ENCODE results near the gene SH2D2A.

SH2D2A gene

GRCh38 chr1:156845953-156846545, 29.4 kb upstream of the SH2D2A start:
- H3K9me3 ChIP-seq (ENCODE audit: control insufficient read depth, low read length), result no peaks in the 10 kb centered on the region
- no peaks in the 10 kb centered on the region for H3K36me3 ChIP-seq (ENCODE audit: control insufficient read depth, insufficient read depth, low read length)
- H3K9ac ChIP-seq (ENCODE audit: low read length), result no peak overlapping the region
- peaks cover 82% of the 10 kb centered on the region for H3K27me3 ChIP-seq (ENCODE audit: control insufficient read depth, insufficient read depth, low read length)
- H3K4me3 ChIP-seq (ENCODE audit: low read length), result no peak overlapping the region
- H3K4me1 ChIP-seq (ENCODE audit: control insufficient read depth, insufficient read depth, low read length), result peaks cover 7% of the 10 kb centered on the region

- H3K4me1 ChIP-seq (ENCODE audit: control insufficient read depth, insufficient read depth, low read length), result peaks cover 7% of the 10 kb centered on the region
- peaks cover 85% of the 10 kb centered on the region for H3K27me3 ChIP-seq (ENCODE audit: control insufficient read depth, insufficient read depth, low read length)
- H3K4me3 ChIP-seq (ENCODE audit: low read length), result no peak overlapping the region
- no peaks in the 10 kb centered on the region for H3K36me3 ChIP-seq (ENCODE audit: control insufficient read depth, insufficient read depth, low read length)
- H3K9ac ChIP-seq (ENCODE audit: low read length), result no peak overlapping the region
- H3K9me3 ChIP-seq (ENCODE audit: control insufficient read depth, low read length), result no peaks in the 10 kb centered on the region
Observed at GRCh38 chr1:156845055-156845952, 28.7 kb upstream of the SH2D2A start.

- peaks cover 89% of the 10 kb centered on the region for H3K27me3 ChIP-seq (ENCODE audit: control insufficient read depth, insufficient read depth, low read length)
- peaks cover 7% of the 10 kb centered on the region for H3K4me1 ChIP-seq (ENCODE audit: control insufficient read depth, insufficient read depth, low read length)
- H3K4me3 ChIP-seq (ENCODE audit: low read length), result no peak overlapping the region
- no peaks in the 10 kb centered on the region for H3K36me3 ChIP-seq (ENCODE audit: control insufficient read depth, insufficient read depth, low read length)
- H3K9me3 ChIP-seq (ENCODE audit: control insufficient read depth, low read length), result no peaks in the 10 kb centered on the region
- H3K9ac ChIP-seq (ENCODE audit: low read length), result no peak overlapping the region
Observed at GRCh38 chr1:156844638-156845037, 28.0 kb upstream of the SH2D2A start.

- peaks cover 89% of the 10 kb centered on the region for H3K27me3 ChIP-seq (ENCODE audit: control insufficient read depth, insufficient read depth, low read length)
- no peaks in the 10 kb centered on the region for H3K36me3 ChIP-seq (ENCODE audit: control insufficient read depth, insufficient read depth, low read length)
- H3K4me3 ChIP-seq (ENCODE audit: low read length), result no peak overlapping the region
- peaks cover 7% of the 10 kb centered on the region for H3K4me1 ChIP-seq (ENCODE audit: control insufficient read depth, insufficient read depth, low read length)
- H3K9ac ChIP-seq (ENCODE audit: low read length), result no peak overlapping the region
- no peaks in the 10 kb centered on the region for H3K9me3 ChIP-seq (ENCODE audit: control insufficient read depth, low read length)
Observed at GRCh38 chr1:156844102-156844501, 27.5 kb upstream of the SH2D2A start.

GRCh38 chr1:156842618-156843300, 26.1 kb upstream of the SH2D2A start:
- Histone ChIP-seq H3K36me3 (ENCODE audit: control insufficient read depth, insufficient read depth, low read length) (no peaks in the 10 kb centered on the region), H3K27me3 (ENCODE audit: control insufficient read depth, insufficient read depth, low read length) (peaks cover 89% of the 10 kb centered on the region), H3K4me1 (ENCODE audit: control insufficient read depth, insufficient read depth, low read length) (peaks cover 7% of the 10 kb centered on the region), H3K9me3 (ENCODE audit: control insufficient read depth, low read length) (no peaks in the 10 kb centered on the region), H3K9ac (ENCODE audit: low read length) (no peak overlapping the region), H3K4me3 (ENCODE audit: low read length) (no peak overlapping the region)

GRCh38 chr1:156841295-156841855, 24.7 kb upstream of the SH2D2A start:
- Histone ChIP-seq H3K4me1 (ENCODE audit: control insufficient read depth, insufficient read depth, low read length) (peaks cover 10% of the 10 kb centered on the region), H3K36me3 (ENCODE audit: control insufficient read depth, insufficient read depth, low read length) (no peaks in the 10 kb centered on the region), H3K4me3 (ENCODE audit: low read length) (no peak overlapping the region), H3K27me3 (ENCODE audit: control insufficient read depth, insufficient read depth, low read length) (peaks cover 91% of the 10 kb centered on the region), H3K9me3 (ENCODE audit: control insufficient read depth, low read length) (no peaks in the 10 kb centered on the region), H3K9ac (ENCODE audit: low read length) (no peak overlapping the region)

- Histone ChIP-seq H3K9me3 (ENCODE audit: control insufficient read depth, low read length) (no peaks in the 10 kb centered on the region), H3K27me3 (ENCODE audit: control insufficient read depth, insufficient read depth, low read length) (peaks cover 91% of the 10 kb centered on the region), H3K9ac (ENCODE audit: low read length) (no peak overlapping the region), H3K36me3 (ENCODE audit: control insufficient read depth, insufficient read depth, low read length) (no peaks in the 10 kb centered on the region), H3K4me3 (ENCODE audit: low read length) (no peak overlapping the region), H3K4me1 (ENCODE audit: control insufficient read depth, insufficient read depth, low read length) (peaks cover 10% of the 10 kb centered on the region)
Observed at GRCh38 chr1:156840898-156841279, 24.2 kb upstream of the SH2D2A start.

- Histone ChIP-seq H3K4me1 (ENCODE audit: control insufficient read depth, insufficient read depth, low read length) (peaks cover 10% of the 10 kb centered on the region), H3K9me3 (ENCODE audit: control insufficient read depth, low read length) (no peaks in the 10 kb centered on the region), H3K4me3 (ENCODE audit: low read length) (no peak overlapping the region), H3K27me3 (ENCODE audit: control insufficient read depth, insufficient read depth, low read length) (peaks cover 90% of the 10 kb centered on the region), H3K36me3 (ENCODE audit: control insufficient read depth, insufficient read depth, low read length) (no peaks in the 10 kb centered on the region), H3K9ac (ENCODE audit: low read length) (no peak overlapping the region)
Observed at GRCh38 chr1:156840186-156840897, 23.7 kb upstream of the SH2D2A start.

GRCh38 chr1:156839426-156840109, 22.9 kb upstream of the SH2D2A start:
- H3K36me3 ChIP-seq (ENCODE audit: control insufficient read depth, insufficient read depth, low read length), result no peaks in the 10 kb centered on the region
- no peak overlapping the region for H3K9ac ChIP-seq (ENCODE audit: low read length)
- H3K9me3 ChIP-seq (ENCODE audit: control insufficient read depth, low read length), result no peaks in the 10 kb centered on the region
- H3K4me1 ChIP-seq (ENCODE audit: control insufficient read depth, insufficient read depth, low read length), result peaks cover 4% of the 10 kb centered on the region
- H3K27me3 ChIP-seq (ENCODE audit: control insufficient read depth, insufficient read depth, low read length), result peaks cover 82% of the 10 kb centered on the region
- no peak overlapping the region for H3K4me3 ChIP-seq (ENCODE audit: low read length)

- Histone ChIP-seq H3K9ac (ENCODE audit: low read length) (no peak overlapping the region), H3K4me1 (ENCODE audit: control insufficient read depth, insufficient read depth, low read length) (peaks cover 4% of the 10 kb centered on the region), H3K36me3 (ENCODE audit: control insufficient read depth, insufficient read depth, low read length) (no peaks in the 10 kb centered on the region), H3K27me3 (ENCODE audit: control insufficient read depth, insufficient read depth, low read length) (peaks cover 76% of the 10 kb centered on the region), H3K9me3 (ENCODE audit: control insufficient read depth, low read length) (no peaks in the 10 kb centered on the region), H3K4me3 (ENCODE audit: low read length) (no peak overlapping the region)
Observed at GRCh38 chr1:156838972-156839371, 22.3 kb upstream of the SH2D2A start.

GRCh38 chr1:156836892-156837291, 20.2 kb upstream of the SH2D2A start:
- Histone ChIP-seq H3K36me3 (ENCODE audit: control insufficient read depth, insufficient read depth, low read length) (no peaks in the 10 kb centered on the region), H3K27me3 (ENCODE audit: control insufficient read depth, insufficient read depth, low read length) (peaks cover 57% of the 10 kb centered on the region), H3K4me1 (ENCODE audit: control insufficient read depth, insufficient read depth, low read length) (peaks cover 4% of the 10 kb centered on the region), H3K9me3 (ENCODE audit: control insufficient read depth, low read length) (no peaks in the 10 kb centered on the region), H3K9ac (ENCODE audit: low read length) (no peak overlapping the region), H3K4me3 (ENCODE audit: low read length) (no peak overlapping the region)
